Activated CD8-positive, alpha-beta memory T cell treated with anti-CD3 and anti-CD28 coated beads for 1 hour (primary cell): Measurements from ENCODE around the gene SORCS3.

Source experiments
- DNase-seq, 2 donors: peaks; one replicate each; pipeline ENCODE4 v3.0.0-alpha.2; 2020; ENCODE audit warnings: low read depth in 1 of 2; ENCODE audit errors: extremely low read depth in 1 of 2

The SORCS3 gene

DNA sequence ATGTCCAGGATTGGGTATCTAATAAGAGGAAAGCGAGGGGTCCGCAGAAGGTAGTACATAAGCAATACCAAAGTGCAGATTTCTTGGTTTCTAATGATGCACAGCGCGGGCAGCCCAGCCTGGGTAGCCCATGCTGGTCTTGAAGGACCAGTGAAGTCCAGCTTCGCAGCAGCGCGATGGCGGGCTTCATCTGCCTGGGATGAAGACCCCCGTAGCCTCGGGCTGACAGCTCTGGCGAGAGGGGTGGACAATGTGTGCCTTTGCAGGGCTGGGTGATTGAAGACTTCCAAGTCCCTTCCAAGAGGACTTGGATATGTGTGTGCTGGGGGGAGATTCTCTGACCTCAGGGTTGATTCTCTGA is 2.2 kb downstream of the SORCS3 start:
- no peak for DNase-seq

DNA sequence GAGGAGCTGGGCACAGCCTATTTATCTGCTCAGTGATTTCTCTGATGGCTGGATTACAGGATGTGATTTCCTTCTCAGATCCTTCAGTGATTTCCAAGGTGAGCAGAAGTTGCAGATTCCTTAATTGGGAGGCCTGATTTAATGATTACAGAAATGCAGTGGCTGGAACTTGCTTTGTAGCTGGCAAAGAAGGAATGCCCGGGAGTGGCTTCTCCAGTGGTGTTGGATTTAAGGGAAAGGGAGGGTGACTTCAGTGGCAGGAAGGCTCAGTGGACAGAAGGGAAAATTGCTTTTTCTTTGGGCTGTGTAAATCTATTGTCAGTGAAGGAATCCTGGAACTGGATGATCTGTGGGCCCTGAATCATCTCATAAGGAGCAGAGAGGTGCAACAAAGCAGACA is 5.1 kb downstream of the SORCS3 start:
- no peak for DNase-seq

DNA sequence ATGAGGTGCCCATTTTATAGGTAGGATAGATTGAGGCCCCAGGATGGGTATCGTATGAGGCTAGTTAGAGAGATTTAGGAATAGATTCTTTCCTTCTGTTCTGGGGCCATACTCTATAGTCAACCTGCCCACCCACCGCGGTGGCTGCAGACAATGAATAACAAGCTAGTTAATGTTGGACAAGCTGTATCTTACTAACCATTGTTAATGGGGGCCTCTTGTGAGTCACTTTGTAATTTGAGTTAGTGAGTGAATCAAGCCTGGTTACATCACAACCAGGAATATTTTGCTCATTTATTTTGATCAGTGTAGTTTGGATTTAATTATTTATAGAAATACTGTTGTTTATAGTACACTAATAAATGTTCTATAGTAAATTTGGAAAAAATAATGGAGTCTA is 7.3 kb downstream of the SORCS3 start:
- no peak for DNase-seq

DNA sequence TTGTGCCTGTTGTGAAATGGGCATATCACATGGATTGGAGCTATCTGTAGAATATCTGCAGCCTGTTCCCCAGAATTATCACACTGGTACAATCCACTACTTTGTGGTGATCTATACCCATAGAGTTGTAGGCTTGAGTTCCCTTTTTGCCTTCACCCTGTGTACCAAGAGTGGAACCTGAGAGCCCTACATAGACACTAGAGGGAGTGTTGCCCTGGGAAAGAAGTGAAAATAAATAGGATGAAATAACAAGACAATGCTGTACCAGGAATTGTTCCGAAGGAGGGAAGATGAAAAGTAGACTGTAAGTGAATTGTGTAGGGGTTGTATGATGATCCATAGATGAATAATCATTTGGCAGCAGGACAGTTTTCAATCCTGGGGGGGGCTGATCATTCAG is 9.0 kb downstream of the SORCS3 start:
- DNase-seq, result no peak

DNA sequence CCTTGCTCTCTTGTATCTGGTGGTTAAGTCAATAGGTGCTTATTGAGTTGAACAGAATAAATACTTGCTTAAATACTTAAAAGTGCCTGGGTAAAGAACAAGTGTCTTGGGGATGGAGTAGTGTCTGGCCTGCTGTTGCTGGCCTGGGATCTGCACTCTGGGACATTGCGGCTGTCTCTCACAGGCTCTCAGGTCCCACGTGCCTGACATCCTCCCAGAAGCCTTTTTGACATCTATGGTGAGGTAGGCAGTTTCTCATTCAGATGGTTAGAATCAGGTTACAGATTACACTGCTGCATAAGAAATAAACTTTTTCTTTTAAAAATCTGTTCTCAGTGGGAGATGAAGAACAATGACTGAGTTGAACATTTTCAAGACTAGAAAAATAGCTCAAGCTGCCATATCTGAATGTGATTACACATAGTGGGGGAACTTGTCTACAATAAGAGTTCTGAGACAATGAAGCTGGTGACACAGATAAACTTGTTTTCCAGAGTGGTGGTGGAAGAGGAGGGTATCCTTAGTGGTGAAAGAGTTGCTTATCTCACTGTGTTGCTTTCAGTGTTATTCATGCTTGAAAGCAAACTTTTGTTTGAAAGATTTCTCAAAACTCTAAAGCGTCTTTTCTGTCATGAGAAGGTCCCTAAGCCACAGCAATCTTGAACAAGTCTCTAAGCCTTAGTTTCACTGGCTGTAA is 9.7 kb downstream of the SORCS3 start:
- DNase-seq, result no peak

DNA sequence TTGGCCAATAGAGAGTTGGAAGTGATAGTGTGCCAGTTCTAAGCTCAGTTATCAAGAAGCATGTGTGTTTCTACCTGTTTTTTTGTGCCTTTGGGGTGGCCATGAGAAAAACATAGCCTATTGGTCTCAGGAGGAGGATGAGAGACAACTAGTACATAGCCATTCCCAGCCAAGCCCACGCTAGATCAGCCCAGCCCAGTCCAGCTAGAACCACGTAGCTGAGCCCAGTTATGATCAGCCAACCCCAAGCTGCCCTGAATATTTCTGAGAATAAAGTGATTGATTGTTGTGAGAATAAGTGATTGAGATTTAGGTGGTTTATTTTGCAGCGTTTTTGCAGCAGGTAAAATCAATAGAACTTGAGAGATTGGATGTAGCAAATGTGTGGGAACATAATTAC is 15.9 kb downstream of the SORCS3 start:
- no peak for DNase-seq

DNA sequence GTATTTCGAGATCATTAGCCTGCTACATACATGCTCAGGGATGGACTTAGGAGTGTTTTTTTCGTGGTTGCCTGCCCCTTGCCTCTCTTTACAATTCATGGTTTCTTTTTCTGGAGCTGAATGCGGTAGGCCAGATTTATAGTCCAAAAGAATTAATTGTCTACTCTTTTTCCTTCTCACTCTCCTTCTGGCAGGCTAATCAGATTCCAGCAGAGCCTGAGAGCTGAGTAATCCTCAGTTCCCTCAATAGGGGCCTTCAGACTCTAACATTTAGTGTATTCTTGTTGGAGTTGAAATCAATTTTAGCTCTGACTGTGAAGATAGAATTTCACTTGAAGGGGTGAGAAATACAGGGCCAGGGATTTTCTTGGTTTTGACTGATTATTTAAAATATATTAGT is 16.4 kb downstream of the SORCS3 start:
- no peak for DNase-seq

DNA sequence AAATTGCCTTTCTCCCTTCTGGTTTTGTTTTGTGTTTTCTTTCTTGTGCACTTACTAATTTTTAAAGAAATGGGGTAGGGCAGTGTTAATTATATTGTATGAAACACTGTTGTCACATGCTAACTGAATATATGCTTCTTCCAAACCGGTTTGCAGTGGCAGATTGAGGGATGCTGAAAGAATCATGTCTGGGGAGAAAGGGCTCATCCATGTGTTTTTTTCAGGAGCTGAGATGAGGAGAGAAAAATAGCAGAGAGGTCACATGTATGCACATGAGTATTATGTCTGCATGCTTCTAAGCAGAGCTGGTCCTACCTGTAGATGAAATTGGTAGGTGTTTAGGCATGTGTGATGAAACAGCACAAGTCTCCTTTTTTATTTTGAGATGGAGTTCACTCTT is 17.0 kb downstream of the SORCS3 start:
- DNase-seq, result no peak

DNA sequence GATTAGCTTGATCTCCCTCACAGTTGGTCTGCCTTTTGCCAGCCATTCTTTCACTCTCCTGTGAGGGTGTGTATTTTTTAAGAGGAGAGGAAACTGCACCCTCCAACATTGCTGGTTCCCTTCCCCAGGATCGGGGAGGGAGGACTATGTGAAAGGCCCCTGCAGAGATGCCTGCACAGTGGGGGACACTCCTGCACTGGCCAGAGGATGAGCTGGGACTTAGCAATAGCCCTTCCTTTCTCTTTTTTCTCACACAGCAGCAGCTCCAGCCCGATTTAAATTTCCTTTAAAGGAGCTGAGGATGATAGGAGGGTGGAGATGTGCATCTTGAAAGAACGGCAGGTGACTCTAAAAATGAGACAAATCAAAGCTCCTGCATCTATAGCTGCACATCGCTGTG is 18.7 kb downstream of the SORCS3 start:
- no peak for DNase-seq

DNA sequence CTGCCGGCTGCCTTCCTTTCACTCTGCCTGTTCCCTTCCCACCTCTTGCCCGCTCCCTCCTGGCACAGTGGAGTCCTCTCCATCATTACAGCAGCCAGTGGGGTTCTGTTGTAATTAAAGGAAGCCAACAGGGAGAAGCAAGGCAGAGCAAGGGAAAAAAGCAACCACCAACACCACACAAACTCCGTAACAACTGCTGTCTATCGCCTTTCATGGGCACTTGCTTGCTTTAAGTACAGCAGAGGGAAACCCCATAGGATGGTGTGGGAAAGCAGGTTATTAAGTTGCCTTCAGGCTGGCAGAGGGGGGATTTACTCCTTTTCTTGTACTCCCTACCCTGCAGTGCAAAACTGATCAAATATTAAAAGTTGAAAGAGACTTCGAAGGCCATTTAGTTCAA is 22.0 kb downstream of the SORCS3 start:
- no peak for DNase-seq

DNA sequence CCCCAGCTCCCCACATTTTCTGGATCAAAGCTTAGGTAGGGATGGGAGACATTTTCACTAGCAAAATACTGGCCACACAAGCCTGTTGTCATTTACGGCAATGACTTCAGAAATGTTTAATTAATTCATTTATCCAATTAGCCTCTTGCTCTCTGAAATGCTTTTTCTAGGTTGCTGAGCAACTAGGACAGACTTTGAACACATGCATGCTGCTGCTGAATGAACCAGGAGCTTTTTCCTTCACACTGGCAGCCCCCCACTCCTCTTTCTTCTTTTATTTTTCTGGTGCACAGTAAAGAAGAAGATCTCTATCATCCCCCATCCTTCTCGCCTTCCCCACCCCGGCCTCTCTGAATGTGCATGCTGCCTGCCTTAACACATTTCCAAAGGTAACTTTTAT is 22.5 kb downstream of the SORCS3 start:
- DNase-seq, result no peak

DNA sequence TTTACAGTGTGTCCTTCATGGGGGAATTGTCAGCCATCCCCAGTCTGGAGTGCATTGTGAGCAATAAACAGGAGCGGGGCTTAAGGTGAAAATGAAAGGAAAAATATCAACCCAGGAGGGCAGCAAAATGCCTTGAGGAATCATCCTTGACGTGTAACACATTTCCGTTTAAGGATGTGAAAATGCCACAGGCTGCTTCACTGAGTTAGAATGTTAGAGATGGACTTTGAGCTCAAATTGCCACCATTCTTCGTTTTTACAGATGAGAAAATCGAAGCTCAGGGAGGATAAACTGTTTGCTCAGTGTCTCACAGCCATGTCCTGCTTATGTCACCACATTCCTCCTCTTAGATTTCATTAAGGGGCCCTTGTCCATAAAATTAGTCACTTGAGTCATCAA is 23.1 kb downstream of the SORCS3 start:
- DNase-seq, result no peak

DNA sequence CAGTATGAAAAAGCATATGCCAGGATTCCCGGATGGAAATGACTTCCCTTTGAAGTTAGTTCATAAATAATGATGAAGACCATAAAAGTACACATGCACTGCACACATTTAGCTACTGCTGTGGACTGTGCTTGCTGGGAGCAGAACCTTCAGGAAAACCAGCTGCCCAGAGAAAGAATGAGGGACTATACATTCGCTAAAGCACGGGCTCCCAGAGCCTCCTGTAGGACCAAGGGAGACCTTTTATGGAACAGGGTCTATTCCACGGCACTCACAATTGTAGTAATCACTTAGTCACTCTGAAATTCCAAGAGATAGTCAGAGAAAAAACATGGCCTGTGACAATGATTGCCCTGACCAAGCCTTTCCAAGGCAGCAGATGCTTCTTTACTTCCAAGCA is 24.1 kb downstream of the SORCS3 start:
- no peak for DNase-seq

DNA sequence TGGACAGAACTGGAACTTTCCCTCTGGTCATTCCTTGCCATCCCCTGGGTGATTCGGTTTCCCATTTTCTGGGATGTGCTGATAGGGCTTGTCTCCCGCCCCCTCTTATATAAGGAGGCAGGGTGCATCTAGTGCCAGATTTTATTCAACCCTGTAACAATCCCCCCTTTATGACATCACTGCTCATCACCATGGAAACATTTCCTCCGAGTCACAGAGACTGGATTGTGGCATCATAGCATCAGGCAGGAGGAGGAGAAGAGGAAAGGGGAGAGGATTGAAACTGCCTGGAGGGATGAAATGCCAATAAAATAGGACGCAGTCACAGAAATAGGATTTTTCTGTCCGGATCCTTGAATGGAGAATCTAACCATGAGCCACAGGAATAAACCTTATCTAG is 25.0 kb downstream of the SORCS3 start:
- DNase-seq, result no peak

DNA sequence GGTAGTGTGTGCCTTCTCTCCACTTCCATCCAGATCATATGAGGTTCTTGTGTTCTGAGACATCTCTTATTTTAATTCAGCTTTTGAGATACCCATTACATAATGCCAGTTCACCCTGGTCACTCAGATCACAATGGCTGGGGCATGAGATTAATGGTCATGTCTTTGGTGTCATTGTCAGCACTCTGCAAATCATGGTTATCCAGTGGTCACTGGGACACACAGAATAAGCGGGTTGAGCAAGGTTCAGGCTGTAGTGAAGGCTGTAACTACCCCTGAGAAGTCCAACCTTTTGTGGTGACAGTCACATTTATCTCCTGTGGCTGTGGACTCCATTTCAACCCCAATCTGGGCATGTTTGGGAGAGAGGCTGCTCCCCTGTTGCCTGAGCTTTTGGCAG is 35.8 kb downstream of the SORCS3 start:
- DNase-seq, result no peak

DNA sequence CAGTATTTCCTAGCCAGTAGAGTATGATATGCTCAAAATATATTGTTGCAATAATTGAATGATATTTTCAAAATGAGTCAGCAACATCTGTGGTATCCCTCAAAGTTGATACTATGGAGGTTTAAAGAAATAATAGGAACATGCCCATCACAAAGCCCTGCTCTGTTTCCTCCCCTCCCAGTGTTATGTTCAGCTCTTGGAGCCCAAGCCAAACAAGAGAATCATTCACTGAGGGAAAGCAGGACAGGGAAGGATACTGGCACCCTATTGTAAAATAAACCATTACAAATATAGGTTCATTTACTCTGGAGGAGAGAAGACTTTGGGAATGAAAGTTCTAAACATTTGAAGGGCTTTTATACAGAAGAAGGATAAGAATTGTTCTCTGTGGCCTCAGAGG is 37.6 kb downstream of the SORCS3 start:
- DNase-seq, result no peak

DNA sequence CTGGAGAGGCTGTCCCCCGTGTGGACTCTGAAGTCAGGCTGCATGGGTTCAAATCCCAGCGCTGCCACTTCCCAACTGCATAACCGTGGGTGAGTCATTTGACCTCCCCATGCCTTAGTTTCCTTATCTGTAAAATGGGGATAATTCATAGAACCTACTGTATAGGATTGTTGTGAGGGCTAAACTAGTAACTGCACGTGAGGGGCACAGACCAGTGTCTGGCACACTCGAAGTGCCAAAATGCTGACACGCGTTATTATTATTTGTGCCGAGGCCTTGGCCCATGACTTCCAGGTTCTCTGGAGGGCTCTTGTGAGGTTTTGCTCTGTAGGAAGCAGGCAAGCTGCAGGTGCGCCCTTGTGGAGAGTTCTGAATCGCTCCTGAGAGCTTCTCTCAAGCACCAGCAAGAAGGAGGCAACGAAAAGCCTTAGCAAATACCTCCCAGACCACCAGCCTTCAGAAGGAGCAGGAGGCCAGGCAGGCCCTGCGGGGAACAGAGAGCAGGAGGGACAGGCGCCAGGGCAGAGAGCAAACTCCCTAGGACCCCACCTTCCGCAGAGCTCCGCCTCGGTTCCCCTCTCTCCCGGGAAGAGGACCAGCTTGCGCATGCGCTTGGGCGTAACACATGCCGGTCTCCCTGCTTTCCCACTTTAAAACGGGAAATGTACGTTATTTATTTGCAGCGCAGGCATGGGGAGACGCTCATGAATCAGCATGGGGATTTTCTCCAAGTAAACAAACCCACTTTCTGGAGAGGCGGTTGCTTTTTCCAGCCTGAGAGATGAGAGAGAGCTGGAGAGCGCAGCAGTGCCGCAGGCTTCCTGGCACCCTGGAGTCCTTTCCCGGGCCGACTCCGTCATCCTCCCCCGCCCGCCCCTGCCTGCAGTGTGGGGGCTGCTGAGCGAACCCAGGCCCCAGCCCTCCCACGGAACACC is 39.6 kb downstream of the SORCS3 start:
- no peak for DNase-seq

DNA sequence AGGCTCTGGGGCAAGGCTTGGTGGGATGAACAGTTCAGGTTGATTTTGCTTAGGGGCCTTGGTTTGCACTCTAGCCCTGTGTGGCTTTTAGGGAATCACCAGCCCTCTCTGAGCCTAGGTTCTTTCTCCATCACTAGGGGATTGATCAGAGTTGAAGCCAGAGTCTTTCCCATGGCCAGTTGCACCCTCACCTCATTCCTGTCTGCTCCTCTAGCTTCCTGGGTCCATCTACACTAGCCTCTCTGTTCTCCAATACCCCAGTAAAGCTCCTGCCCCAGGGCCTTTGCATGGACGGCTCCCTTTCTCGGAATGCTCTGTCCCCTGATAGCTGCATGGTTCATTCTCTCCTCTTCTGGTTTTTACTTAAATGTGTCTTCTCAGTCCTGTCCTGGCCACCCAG is 40.4 kb downstream of the SORCS3 start:
- DNase-seq, result no peak

DNA sequence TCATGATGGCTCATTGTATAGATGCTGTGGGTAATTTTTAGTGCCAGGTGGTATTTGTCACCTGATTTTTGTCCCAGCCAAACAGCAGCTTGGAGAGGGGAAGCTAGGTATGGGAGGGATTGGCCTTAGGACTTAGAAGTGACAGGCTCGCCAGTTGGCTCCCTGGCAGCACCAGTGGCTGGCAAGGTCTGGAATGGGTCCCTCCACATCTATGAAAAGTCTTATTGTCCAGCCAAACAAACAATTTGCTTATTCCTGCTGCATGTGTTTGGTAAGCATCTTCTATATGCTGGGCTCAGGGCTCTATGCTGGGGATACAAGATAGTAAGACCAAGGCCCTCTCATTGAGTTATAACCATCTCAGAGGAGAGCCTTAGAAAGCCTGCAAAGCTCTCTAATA is 42.5 kb downstream of the SORCS3 start:
- no peak for DNase-seq

DNA sequence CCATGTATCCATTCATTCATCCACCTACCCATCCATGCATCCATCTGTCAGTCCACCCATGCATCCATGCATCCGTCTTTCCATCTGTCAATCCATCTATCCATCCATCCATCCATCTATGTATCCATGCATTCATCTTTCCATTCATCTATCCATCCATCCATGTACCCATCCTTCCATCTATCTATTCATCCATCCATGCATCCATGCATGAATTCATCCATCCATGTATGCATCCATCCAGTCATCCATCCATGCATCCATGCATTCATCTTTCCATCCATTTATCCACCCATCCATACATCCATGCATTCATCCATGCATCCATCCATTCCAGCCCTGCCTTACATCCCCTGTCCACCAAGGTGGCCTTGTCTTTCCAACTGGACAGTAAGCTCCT is 45.7 kb downstream of the SORCS3 start:
- no peak for DNase-seq

DNA sequence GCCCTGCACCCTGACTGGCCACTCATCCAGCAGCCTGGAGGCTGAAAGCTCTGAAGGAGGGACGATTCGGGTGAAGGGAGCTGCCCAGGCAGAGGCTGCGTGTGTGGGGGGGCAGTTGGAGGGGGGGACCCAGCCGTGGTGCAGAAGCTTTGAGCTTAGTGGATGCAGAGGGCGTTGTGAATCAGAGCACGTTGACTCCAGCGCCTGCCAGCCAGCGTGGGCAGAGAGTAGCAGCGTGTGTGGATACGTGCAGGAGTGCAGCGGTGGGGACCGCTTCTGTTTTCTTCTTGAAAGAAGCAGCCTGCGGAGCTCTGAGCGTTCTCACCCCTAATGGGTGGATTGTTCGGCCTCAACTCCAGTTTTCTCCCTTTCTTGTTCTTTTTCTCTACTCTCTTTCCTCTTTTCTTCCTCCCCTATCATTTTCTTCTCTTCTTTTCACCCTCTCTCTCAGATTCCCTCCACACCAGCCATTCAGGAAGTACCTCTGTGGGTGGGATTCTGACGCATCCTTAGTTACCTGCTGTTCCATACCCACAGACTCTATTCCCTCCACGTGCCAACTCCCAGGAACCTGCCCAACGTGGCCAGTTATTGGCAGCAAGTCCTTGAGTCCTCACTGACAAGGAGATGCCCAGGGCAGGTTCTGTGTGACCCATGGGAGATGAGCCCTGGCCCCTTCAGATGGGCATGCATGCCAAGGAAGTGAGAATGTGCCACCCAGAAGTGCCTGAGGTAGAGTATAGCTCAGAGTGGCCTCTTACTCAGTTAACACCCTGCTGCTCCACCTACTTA is 47.4 kb downstream of the SORCS3 start:
- no peak for DNase-seq

DNA sequence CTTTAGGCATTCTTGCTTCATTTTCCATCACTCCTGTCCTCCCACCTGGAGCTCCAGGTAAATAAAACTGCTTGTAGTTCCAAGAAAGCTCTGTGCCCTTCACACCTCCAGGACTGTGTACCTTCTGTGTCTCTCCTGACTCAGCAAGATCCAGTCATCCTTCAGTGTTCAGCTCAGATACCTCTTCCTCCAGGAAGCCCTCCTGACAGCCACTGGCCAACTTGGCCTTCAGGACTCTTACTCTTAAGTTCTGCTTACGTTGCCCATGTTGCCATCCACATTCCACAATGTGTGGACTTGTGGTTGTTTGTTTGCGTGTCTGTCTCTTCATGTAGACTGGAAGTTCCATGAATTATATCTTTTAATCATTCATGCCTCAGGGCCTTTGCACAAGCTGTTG is 48.0 kb downstream of the SORCS3 start:
- no peak for DNase-seq
